ENCODE data around the gene ZNF385A.

ZNF385A gene

DNA sequence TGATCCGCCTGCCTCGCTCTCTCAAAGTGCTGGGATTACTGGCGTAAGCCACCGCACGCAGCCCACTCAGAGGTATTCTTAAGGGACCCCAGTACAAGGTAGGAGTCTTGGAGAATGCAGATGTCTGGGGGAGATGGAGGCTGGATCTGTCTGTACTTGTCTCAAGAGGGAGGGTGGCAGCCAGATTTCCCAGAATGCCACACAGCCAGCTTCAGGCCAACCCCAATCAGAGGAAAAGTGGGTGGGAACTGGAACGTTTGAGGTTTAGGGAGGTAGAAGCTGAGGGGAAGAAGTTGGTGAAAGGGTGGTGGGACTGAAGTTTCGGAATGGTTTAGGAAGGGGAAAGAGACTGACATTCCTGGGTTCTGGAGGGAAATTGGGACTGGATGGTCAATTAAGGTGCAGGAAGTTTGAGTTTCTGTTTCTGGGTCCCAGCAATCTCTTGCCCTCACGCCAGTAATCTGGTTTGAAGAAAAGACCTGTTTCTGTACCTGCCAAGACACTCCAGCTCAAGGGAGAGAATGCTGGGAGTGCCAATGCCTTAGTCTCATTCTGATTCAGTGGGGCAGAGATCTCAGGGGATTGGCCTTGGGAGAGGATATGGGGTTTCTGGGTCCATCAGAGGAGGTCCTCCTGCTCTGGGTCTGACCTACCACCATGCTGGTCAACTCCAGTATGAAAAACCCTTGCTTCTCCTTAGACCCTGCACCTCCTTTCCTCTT lies 8.1 kb upstream of the ZNF385A start:
- DNase-seq: no peak

DNA sequence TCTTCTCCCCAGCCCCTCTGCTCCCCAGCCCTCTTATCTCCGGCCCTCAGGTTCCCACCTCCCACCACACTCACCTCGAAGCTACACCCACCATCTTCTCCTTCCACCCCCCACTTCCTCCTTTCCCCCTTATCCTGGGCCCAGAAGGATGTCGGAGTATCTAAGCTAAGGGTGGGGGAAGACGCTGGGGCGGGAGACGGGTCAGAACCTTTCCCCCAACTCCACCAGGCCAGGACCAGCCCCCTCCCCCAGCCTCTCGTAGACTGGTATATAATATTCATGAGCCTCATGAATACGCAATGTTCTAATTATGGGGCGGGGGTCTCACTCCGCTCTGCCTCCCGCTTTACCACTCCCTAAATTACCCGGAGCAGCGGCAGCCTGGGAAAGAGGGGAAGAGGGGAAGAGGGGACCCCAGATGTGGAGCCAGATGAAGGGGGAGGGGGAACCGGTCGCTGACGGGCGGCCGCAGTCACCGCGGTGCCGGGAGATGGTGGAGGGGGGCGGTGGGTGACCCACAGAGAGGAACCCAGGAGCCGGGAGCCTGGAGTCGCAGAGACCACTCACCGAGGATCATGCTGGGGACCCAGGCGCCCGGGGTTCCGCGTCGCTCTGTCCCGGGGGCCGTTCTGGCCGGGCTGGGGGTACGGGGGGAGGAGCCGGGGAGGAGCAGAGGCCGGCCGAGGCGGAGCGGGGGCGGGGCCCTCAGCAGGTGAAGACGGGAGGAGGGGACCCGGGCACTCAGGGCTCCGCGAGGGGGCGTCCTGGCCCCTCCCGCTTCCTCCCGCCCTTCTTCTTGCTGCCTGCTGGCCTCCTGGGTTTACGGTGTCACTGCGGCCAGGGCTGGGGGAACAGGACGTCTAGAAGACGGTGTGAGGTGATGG lies 6.4 kb upstream of the ZNF385A start:
- peak; percentile 74 to 75 for DNase-seq

DNA sequence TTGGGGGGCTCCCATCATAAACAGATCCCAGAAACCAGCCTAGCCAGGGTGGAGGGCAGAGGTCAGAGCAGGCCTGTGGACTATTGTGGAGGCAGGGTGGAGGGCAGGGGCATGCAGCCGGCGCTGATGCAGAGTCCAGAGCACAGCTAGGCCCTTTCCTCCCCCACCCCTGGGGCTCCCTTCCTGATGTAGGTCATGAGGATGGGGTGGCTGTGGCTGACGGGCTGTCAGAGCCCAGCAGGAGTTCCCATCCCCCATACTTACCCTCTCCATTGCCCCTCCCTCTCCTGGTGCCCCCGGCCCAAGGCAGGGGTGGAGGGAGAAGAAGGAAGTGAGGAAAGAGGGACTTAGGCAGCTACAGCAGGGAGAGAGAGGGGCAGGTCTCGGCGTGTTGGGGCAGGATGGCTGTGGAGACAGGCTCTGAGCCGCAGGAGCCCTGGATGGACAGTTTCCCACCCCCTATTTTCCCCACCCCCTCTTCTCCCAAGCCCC lies 5.7 kb upstream of the ZNF385A start:
- no peak for DNase-seq

DNA sequence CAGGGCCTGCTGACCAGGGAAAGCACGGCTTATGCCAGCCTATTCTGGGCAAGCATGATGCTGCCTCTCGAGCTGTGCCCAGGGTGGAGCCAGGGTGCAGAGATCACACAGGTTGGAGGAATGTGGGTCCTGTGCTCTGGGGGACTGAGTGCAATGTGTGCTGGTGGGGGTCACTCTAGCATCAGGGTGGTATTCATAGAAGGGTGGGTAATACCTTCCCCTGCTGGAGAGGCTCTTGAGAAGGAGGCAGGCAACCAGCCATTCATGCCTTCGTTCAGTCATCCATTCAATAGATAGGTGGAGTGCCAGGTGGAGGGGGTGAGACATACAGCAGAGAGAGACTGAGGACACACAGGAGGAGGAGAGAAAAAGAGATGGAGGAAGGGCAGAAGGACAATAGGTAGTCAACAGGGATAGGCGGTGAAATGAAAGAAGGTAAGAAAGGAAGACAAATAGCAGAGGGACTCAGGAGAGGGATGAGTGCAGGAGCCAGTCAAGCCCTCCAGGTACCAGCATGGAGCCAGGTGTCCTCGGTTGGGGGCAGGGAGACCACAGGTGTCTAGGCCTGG lies 5.2 kb upstream of the ZNF385A start:
- no peak for DNase-seq

DNA sequence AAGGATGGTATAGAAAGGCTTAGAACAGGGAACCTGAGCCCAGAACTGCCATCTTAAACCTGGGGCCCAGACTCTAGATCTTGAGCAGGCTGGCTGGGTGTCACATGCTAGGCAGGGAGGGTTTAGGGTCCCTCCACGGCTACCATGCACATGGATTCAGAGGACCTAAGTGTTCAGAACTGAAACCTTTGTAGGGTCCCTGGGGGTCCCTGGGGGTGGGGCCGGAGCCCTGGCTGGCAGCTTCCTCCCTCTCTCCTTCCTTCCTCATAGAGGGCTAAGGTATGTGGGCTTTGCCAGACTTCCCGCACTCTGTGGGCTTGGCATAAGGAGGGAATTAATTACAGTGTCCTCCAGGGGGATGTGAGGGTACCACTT lies 4.6 kb upstream of the ZNF385A start:
- no peak for DNase-seq

DNA sequence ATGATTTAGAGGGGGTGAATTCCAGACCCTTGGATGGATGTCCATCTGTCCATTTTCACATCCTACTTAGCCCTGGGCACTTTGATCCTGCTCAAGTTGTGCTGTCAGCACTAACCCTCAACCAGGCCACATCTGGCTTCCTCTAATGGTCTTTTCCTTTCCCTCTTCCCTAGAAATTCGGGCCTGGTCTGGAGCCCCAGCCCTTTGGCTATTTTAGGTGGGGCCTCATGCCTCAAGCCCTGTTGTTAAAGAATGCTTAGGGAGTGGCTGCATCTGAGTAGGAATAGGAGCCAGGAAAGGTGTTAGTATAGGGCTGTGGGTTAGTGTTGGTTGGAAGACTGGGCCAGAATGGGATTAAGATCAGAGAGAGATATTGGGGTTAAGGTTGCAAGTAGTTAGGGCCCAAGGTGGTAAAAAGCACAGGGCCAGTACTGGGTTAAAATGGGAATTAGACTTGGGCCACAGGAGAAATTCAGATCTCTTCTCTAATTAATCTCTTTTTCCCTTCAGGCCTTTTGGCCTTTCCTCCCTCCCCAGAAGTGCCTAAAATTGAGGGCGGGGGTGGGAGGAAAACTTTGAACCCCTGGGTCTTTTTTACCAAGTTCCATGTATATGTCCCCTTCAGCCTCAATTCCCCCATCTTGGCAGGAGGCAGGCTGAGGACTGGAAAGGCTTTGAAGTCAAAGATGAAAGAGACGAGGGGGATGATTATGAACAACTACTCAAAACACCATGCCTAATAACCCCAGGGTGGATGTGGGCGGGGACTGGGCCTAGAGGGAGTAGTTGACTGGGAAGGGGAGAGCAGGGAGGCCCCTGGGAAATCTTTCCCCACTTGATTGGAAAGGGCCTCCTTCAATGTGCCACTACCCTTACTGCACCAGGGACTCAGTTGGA lies 4.0 kb upstream of the ZNF385A start:
- DNase-seq: no peak

DNA sequence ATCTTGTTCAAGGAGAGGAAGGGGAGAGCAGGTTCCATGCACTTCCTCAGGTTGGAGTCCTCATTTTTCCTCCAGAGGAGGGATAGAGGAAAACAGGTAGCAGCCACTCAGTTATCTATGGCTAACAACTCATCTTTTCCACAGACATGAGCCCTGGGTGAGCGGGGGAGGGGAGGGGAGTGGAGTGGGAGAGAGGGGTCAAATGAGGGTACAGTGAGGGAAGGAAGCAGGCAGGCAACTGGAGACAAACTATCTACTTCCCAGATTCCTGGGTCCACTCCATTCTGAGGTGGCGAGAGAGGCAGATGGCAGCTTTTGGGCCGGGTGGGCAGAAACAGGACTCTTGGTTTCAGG lies 2.6 kb upstream of the ZNF385A start:
- DNase-seq: no peak

DNA sequence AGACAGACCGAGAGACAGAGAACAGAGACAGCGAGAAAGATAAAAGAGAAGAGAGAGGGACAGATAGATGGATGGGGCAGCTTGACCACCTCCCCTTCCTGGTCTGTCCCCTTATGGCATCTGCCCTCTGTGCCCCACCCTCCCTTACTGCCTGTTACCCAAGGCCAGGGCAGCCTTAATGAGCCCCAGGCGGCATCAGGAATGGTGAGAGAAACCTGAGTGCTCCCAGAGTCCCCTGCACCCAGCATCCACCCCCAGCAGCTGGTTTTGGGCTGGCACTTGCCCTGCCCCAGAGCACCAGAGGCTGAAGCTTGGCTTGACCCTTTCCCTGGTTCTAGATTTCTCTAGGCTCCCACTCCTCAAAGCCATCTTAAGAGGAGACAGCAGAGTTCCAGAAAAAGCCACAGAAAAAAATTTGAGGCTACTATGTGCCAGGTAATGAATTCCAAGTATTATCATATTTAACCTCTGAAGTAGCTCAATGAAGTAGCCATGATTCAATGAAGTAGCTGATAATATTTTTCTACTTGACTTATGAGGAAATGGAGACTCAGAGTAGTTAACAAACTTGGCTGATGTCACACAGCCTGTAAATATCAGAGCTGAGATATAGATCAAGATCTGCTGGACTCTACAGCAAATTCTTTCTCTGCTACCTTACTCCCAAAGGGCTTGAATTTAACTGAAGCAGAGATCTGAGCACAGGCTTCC lies 2.0 kb upstream of the ZNF385A start:
- no peak for DNase-seq

DNA sequence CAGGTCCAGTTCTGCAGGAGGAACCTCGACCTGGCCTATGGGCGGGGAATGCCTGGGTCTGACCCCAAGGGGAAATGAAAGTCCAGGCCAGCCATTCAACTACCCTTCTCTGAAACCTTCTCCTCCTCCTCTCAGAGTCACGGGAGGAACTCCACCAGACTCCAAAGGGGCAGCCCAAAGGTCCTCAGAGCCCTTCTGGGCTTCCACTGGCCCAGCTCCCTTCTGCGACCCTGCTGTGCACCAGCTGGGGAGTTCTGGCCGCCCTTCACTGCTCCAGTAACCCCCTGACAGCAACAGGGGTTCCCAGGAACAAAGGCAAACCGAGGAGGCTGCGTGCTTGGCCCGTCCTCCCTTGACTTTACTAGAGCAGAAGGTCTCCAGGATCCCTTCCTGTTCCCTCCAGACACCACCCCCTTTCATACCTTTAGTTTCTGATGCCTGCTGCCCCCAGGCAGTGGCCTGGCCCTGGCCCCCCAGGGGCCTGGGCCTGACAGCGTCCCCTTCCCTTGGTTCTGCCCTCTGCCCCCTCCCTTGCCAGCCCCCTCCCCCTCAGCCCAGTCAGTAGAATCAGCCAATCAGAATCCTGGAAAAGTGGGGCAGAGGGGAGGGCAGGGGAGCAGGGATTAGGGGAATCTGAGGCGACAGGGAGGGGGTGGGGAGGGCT lies 850 bp upstream of the ZNF385A start:
- no peak for DNase-seq

DNA sequence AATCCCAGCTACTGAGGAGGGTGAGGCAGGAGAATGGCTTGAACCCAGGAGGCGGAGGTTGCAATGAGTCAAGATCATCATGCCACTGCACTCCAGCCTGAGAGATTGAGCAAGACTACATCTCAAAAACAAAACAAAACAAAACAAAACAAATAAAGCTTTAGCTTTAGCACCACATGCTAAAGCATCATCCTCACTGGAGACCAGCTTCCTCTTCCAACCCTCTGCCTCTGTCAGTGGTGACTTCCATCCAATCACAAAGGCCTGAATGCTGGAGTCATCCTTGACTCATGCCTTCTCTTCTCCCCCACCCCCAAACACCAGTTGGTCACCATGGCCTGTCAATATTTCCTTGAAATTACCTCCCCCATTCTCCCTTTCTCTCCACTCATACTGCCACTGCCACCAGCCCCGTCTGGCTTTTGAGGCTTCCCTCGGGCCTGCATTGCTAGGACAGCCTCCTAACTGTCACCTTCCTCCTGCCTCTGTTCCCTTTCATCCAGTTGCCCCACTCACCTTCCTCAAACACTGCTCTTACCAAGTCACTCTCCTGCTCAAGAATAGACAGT lies 1.4 kb downstream of the ZNF385A start:
- DNase-seq: no peak

DNA sequence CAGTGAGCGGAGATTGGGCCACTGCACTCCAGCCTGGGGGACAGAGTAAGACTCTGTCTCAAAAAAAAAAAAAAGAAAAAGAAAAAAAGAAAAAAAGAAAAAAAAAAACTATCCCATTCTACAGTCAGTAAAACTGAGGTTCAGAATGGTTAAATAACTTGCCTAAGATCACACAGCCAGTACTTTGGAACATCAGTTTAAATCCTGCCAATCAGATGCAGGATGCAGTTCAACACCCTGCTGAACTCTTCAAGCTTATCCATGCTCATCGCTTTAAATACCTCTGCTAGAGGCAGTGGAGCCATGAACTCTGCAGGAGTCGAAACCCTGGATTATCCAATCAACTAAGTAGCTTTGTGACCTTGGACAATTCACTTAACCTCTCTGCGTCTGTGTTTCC lies 3.4 kb downstream of the ZNF385A start:
- DNase-seq: no peak

DNA sequence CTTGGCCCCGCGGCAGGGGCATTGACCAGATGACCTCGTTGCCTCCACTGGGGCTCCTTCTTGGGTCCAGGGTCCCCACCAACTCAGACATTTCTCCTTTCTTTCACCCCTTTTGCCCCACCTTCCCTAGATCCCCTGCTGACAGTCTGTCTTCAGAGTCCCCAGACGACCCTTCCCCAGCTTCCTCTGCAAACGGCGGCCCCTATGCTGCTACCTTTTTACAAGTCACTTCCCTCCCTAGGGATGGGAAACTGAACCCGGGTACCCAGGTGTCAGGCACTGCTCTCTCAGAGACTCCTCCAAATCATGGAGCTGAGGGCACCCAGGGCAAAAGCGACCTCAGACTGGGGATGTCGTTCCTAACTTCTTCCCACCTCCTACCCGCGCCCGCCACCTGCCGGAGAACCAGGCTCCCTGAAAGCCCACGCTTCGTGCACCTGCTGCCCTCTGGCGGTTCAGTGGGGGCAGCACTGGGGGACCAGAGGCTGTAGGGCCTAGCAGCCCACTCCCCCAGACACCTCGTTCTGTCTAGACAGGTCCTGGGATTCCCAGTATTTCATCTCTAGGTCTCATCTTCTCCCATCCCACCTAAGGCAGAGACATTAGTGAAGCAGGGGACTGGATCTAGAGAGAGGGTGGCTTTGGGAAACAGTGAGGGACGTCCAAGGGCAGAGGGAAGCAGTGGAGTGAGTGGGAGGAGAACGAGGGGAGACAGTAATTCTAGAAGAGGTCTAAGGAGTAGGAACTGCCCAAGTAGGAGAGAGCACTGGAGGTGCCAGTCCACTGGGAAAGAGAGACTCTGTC lies 4.9 kb downstream of the ZNF385A start:
- DNase-seq: peak; percentile 94 to 95

DNA sequence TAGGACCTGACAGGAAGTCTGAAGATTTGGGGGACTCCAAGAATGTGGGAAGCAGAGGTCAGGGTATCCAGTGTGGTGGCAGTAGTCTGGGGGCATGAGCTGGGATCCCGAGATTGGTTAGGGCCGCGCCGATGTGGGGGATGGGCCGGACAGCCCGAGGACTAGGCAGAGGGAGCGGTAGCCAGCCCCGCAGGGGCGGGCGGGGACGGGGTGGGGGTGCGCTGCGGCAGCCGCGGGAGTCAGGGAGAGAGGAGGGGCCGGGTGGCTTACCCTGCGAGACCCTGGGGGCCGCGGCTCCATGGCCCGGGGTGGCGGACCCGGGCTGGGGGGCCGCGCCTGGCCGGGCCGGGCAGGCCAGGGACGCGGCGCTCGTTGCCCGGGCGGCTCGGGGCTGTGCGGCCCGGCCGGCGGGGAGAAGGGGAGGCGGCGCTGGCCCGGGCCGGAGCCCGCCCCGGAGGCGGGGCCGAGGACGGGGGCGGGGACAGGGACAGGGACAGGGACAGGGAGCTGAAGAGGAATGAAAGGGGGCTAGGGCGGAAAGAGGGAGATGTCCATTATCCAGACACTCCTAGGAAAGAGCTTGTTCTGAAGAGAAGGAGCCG lies 5.6 kb downstream of the ZNF385A start:
- DNase-seq: no peak

DNA sequence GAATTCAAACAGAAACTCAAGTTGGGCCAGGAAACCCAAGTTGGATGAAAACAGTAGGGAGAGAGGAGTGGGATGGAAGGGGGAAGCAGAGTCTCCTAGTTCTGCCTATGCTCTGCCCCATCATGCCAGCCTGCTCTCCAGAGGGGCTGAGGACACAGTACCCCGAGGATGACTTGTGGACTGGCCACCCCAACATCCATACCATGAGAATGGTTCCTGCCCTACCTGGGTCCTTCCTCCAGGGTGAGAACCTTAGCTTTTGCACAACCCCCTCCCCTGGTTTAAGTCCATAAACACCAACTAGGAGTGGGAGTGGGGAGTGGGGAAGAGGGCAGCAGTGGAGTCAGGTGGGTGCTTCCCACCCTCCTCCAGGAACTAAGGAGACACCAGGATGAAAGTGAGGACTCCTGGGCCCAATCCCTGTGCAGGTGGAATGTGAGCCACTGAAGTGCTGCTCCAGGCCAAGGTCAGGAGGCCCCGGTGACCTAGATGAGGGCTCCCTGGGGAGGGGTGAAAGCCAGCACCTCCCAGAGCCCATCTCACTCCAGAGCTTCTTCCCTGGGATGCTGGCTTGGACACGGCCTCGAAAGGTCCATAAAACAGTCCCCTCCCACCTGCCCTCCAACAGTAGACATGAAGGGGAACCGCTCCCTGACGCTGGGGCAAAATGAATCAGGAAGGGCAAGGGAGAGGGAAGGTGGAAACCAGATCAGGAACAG lies 6.6 kb downstream of the ZNF385A start:
- DNase-seq: no peak

DNA sequence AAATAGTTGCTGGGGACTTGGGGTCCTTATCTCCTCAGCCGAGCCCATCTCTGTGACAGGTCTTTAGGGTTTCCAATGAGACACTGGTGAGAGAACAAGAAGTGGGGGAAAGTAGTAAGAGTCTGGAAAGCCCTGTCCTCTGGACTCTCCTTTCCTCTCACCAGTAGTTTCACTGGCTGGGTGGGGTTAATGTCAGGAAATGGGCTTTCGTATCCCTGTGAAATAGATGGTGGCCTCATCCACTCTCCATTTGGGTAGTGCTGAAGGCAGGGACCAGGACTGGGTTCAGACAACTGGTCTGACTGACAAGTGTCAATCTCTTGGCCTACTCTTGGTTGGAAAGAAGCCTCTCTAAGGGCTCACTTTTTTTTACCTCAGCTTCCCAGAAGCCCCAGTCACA lies 7.5 kb downstream of the ZNF385A start:
- DNase-seq: no peak

DNA sequence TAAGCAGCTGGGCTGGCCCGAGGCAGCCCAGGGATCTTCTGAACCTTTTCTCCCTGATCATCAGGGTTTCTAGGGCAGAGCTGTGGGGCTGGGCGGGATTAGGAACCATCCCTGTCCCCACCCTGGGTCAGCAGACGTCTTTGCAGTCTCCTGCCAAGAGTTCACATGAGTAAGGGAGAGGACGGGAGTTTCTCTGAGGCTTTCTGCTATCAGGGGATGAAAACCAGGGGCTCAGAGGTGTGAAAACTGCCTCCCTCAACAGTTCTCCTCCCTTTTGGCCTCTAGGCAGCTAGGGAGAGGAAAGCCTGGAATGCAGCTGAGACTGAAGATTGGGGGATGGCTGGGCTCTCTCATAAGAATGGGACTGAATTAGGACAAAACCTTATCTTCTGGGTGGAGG lies 7.9 kb downstream of the ZNF385A start:
- DNase-seq: no peak

DNA sequence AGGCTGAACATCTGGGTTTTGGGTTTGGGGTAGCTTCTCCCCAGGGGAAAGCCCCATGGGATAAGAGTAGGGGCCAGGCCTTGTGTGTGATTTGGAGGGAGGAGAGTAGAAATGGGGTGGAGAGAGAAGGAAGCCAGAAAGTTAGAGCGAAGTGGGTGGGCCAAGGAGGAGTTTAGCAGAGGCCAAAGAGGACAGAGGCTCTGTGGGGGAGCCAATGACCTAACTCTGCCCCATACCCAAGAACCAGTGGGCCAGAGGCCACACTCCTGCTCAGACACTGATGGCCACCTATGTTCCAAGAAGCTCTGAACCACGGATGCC lies 9.3 kb downstream of the ZNF385A start:
- DNase-seq: no peak

DNA sequence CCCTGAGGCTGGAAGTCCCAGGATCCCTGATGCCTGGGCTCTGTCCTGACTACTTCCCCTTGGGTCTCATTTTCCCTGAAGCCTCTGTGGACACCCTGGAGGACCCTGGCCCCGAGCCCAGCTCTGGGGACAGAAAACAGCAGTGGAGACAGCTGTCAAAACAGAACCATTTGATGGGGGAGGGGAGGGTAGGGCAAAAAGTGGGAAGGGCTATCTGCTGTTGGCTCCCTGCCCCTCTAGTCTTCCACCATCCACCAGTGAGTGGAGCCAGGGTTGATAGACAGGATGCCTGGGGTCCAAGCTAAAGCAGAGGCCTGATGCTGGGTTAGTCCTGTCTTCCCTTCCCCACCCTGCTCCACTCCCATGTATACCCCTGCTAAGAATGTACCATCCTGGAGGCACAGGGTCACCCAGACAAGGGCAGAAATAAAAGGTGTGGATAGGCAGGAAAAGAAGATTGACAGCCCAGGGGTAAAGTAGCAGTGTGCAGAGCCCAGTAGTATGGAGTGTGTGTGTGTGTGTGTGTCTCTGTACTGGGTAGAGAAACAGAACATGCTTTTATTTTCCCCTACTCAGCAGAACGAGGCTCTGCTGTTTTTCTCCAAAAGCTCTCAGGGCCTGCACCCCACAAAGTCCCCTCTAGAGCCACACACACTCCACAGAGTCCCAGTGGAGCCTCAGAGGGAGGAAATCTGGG lies 9.8 kb downstream of the ZNF385A start:
- DNase-seq: no peak
